ENCODE measurements around the gene SLC25A23.

GRCh38 chr19:6457958-6458694, 1.5 kb downstream of the SLC25A23 start:
- TF ChIP-seq POLR2A (IDR thresholded peaks at IDR 0.05) = no peak
- no peak for TF ChIP-seq CTCF (IDR thresholded peaks at IDR 0.05)
